ENCODE measurements around the gene MAP4K3. TPM values are rescaled to one million over a fixed set of nuclear protein-coding genes. Genes with fewer than 3 reads are reported as not detected.

Gene MAP4K3
- total and polyA plus RNA-seq, 10 of the 15 experiments (the other 5 are each of a cell fraction or from before 2014, with no cell fraction given): 0.04 to 0.95 (median 0.21) TPM; not detected in 1

- no peak for ATAC-seq
- H3K4me2 ChIP-seq (ENCODE audit: control insufficient read depth, insufficient read depth): no peak overlapping the region
- no peak overlapping the region for H3K9ac ChIP-seq (ENCODE audit: control insufficient read depth, insufficient read depth, low read length)
- no peak overlapping the region for H3K4me3 ChIP-seq
- H3K27me3 ChIP-seq (replicated peaks in 1 of 2; ENCODE audit: control insufficient read depth in 2 of 2, insufficient read depth in 2 of 2, low read length in 1 of 2): no peaks in the 10 kb centered on the region
- H3K9me3 ChIP-seq (replicated peaks; ENCODE audit: control insufficient read depth, insufficient read depth, low read length): no peaks in the 10 kb centered on the region
- H3K79me2 ChIP-seq (ENCODE audit: control insufficient read depth, insufficient read depth, low read length): no peaks in the 10 kb centered on the region
- DNase-seq (ENCODE audit: low read depth, low spot score): no peak
- H4K20me1 ChIP-seq (ENCODE audit: control insufficient read depth, insufficient read depth): no peaks in the 10 kb centered on the region
- ChIA-PET CTCF (no interaction called here), SMC1A (ENCODE audit: uncharacterized antibody, unreplicated experiment) (no interaction called here), POLR2A (no interaction called here), RAD21 (ENCODE audit: unreplicated experiment) (no interaction called here)
- in situ Hi-C loops (cut with MboI) (no loop called here), intact Hi-C loops (cut with micrococcal nuclease; ENCODE audit: unreplicated experiment) (no loop called here)
- BruUV-seq (replicated peaks): no TSS peak
- no peak overlapping the region for H3K27ac ChIP-seq (ENCODE audit: control insufficient read depth, insufficient read depth)
- no peaks in the 10 kb centered on the region for H3K4me1 ChIP-seq (ENCODE audit: control insufficient read depth, insufficient read depth, low read length)
- 73% methylated on average over 2 of the region's 2 CpGs for WGBS (ENCODE audit: insufficient coverage, insufficient replicate concordance, low lambda C conversion rate, missing lambda C conversion rate)
- no peaks in the 10 kb centered on the region for H3K36me3 ChIP-seq (ENCODE audit: control insufficient read depth in 2 of 2, insufficient read depth in 2 of 2, low read length in 1 of 2)
- FAIRE-seq: no peak
- no peak overlapping the region for H2AFZ ChIP-seq (ENCODE audit: control insufficient read depth, low read depth, low read length)
- TF ChIP-seq NR2C2 (IDR thresholded peaks at IDR 0.05; ENCODE audit: borderline replicate concordance, control insufficient read depth, insufficient read length, low read depth): no peak
- TF ChIP-seq, protein P1, sequence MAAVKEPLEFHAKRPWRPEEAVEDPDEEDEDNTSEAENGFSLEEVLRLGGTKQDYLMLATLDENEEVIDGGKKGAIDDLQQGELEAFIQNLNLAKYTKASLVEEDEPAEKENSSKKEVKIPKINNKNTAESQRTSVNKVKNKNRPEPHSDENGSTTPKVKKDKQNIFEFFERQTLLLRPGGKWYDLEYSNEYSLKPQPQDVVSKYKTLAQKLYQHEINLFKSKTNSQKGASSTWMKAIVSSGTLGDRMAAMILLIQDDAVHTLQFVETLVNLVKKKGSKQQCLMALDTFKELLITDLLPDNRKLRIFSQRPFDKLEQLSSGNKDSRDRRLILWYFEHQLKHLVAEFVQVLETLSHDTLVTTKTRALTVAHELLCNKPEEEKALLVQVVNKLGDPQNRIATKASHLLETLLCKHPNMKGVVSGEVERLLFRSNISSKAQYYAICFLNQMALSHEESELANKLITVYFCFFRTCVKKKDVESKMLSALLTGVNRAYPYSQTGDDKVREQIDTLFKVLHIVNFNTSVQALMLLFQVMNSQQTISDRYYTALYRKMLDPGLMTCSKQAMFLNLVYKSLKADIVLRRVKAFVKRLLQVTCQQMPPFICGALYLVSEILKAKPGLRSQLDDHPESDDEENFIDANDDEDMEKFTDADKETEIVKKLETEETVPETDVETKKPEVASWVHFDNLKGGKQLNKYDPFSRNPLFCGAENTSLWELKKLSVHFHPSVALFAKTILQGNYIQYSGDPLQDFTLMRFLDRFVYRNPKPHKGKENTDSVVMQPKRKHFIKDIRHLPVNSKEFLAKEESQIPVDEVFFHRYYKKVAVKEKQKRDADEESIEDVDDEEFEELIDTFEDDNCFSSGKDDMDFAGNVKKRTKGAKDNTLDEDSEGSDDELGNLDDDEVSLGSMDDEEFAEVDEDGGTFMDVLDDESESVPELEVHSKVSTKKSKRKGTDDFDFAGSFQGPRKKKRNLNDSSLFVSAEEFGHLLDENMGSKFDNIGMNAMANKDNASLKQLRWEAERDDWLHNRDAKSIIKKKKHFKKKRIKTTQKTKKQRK (IDR thresholded peaks at IDR 0.05; ENCODE audit: low read depth, low read length): no peak
- TF ChIP-seq EGR1 (IDR thresholded peaks at IDR 0.05; ENCODE audit: borderline replicate concordance in 1 of 2, low read depth in 2 of 2, low read length in 2 of 2): no peak
- TF ChIP-seq, protein P2, sequence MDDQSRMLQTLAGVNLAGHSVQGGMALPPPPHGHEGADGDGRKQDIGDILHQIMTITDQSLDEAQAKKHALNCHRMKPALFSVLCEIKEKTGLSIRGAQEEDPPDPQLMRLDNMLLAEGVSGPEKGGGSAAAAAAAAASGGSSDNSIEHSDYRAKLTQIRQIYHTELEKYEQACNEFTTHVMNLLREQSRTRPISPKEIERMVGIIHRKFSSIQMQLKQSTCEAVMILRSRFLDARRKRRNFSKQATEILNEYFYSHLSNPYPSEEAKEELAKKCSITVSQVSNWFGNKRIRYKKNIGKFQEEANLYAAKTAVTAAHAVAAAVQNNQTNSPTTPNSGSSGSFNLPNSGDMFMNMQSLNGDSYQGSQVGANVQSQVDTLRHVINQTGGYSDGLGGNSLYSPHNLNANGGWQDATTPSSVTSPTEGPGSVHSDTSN (IDR thresholded peaks at IDR 0.05; ENCODE audit: insufficient replicate concordance, low read depth, low read length): no peak
- TF ChIP-seq MXI1 (IDR thresholded peaks at IDR 0.05; ENCODE audit: low read depth, low read length): no peak
- no peak for TF ChIP-seq POLR2AphosphoS2 (IDR thresholded peaks at IDR 0.05; ENCODE audit: low read depth, low read length)
- no peak for TF ChIP-seq TARDBP (IDR thresholded peaks at IDR 0.05; ENCODE audit: borderline replicate concordance)
- TF ChIP-seq EED (IDR thresholded peaks at IDR 0.05; ENCODE audit: low read depth): no peak
- no peak for TF ChIP-seq NKRF (conservative IDR thresholded peaks at IDR 0.05)
- no peak for TF ChIP-seq MYC (IDR thresholded peaks at IDR 0.05; ENCODE audit: insufficient read depth, insufficient read length, insufficient replicate concordance, low read length, severe bottlenecking)
- TF ChIP-seq, protein P3, sequence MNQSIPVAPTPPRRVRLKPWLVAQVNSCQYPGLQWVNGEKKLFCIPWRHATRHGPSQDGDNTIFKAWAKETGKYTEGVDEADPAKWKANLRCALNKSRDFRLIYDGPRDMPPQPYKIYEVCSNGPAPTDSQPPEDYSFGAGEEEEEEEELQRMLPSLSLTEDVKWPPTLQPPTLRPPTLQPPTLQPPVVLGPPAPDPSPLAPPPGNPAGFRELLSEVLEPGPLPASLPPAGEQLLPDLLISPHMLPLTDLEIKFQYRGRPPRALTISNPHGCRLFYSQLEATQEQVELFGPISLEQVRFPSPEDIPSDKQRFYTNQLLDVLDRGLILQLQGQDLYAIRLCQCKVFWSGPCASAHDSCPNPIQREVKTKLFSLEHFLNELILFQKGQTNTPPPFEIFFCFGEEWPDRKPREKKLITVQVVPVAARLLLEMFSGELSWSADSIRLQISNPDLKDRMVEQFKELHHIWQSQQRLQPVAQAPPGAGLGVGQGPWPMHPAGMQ (IDR thresholded peaks at IDR 0.05; ENCODE audit: borderline replicate concordance): no peak
Measured at GRCh38 chr2:39220136-39220535, 216.9 kb downstream of the MAP4K3 start.
